Measurements from ENCODE around the gene JAZF1.

The JAZF1 gene

DNA sequence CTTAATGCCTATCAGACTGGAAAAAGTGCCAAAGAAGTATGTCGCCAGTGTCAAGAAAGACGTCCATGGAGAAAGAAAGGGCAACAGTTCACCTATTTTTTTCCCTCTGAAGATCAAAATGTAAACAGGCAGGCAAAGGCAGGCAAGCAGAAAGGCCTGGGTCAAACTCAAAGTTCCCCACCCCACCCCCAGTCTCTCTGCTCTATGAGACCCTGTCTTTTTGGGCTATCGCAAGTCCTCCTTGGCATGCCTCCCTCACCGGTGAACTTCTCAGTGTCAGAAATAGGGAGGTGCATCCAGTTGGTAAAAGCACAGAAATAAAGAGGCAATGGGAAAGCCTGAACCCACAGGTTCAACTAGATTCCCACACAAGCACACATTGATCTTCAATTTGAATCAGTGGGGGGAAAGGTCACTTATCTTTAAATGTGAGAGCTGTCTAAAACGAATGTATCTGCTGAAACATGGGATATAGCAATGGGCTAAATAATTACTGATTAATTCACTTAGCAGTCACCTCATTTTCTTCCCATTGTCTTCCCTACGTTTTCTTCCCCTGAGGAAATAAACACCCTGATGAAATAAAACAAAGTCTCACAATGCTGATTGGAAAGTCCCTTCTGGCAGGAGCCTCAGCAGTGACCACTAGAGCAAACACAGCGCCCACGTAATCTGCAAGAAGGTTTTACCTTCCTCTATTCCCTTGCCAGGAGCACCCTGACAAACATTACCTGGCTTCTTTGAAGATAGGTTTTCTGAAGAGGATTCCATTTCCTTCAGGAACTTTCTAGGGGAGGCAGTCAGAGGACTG, 31.1 kb downstream of the JAZF1 start:
- TF ChIP-seq, protein P1, sequence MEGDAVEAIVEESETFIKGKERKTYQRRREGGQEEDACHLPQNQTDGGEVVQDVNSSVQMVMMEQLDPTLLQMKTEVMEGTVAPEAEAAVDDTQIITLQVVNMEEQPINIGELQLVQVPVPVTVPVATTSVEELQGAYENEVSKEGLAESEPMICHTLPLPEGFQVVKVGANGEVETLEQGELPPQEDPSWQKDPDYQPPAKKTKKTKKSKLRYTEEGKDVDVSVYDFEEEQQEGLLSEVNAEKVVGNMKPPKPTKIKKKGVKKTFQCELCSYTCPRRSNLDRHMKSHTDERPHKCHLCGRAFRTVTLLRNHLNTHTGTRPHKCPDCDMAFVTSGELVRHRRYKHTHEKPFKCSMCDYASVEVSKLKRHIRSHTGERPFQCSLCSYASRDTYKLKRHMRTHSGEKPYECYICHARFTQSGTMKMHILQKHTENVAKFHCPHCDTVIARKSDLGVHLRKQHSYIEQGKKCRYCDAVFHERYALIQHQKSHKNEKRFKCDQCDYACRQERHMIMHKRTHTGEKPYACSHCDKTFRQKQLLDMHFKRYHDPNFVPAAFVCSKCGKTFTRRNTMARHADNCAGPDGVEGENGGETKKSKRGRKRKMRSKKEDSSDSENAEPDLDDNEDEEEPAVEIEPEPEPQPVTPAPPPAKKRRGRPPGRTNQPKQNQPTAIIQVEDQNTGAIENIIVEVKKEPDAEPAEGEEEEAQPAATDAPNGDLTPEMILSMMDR (IDR thresholded peaks at IDR 0.05; ENCODE audit: low read depth, low read length) = no peak
- in situ Hi-C loops (cut with HindIII; ENCODE audit: low sequenced_read_pairs) = no loop called here
- DNase-seq (ENCODE audit: low read depth, low spot score) = no peak
- H3K4me3 ChIP-seq (ENCODE audit: low read depth, low read length) = no peak overlapping the region

DNA sequence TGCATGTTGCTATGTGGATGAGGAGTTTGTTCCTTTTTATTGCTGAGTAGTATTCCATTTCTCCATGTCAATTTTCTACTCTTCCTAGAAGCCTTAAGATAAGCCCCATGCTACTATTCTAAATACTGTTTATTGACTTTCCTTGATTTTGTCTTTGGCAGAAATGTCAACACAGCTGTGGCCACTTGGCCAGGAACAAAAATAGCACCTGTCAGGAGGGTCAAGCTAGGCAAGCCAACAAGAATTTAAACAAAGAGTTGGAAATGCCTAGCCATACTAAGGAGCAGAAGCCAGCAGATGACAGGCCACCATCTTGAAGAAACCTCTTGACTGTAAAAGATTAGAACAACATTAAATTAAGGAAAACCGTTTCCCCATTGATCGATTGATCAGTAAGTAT, 34.7 kb downstream of the JAZF1 start:
- no peak for DNase-seq (ENCODE audit: low read depth, low spot score)
- TF ChIP-seq, protein P1 (IDR thresholded peaks at IDR 0.05; ENCODE audit: low read depth, low read length) = no peak
- in situ Hi-C loops (cut with HindIII; ENCODE audit: low sequenced_read_pairs) = no loop called here
- no peak overlapping the region for H3K4me3 ChIP-seq (ENCODE audit: low read depth, low read length)

DNA sequence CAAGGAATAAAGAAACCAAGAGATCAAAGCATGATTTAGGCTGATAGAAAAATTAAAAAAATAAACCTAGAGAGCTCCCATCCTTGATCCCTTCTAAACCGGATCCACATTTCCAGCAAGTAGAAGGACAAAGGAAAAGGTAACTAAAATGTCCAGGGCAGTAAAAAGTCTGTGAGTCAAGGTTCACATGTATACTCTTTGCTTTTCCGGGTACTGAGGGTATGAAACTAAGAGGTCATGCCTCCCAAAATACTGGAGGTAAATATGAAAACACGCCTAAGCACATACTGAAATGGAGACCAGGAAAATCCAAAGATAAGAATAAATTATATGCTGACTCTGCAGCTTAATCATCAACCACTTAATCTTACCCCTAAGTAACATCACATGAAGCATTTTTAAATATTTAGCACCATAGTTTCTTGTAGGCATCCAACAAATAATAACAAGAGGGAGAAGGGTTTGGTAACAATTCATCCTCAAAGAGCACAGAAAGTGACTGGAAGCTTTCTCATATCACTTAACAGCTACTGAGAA, 35.4 kb downstream of the JAZF1 start:
- TF ChIP-seq, protein P1 (IDR thresholded peaks at IDR 0.05; ENCODE audit: low read depth, low read length) = no peak
- in situ Hi-C loops (cut with HindIII; ENCODE audit: low sequenced_read_pairs) = no loop called here
- DNase-seq (ENCODE audit: low read depth, low spot score) = no peak
- H3K4me3 ChIP-seq (ENCODE audit: low read depth, low read length) = no peak overlapping the region

DNA sequence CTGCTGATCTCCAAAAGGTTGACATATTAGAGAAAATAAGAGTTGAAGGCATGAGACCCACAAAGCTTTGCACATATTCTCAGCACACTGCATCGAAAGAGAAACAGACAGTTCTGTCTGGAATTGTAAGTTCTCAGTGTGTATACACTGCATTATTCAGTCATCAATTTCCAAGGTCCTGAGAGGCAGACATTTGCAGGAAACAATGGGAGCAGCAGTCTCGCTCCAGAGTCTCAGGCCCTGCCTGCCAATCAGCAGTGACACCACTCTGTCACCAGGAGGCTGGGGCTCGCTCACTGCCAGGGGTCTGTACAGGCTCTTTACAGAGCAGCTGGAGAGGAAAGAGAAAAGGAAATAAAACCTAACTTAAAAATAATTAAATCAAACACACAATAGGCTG, 36.3 kb downstream of the JAZF1 start:
- no peak for DNase-seq (ENCODE audit: low read depth, low spot score)
- TF ChIP-seq, protein P1 (IDR thresholded peaks at IDR 0.05; ENCODE audit: low read depth, low read length) = no peak
- H3K4me3 ChIP-seq (ENCODE audit: low read depth, low read length) = no peak overlapping the region
- in situ Hi-C loops (cut with HindIII; ENCODE audit: low sequenced_read_pairs) = no loop called here

DNA sequence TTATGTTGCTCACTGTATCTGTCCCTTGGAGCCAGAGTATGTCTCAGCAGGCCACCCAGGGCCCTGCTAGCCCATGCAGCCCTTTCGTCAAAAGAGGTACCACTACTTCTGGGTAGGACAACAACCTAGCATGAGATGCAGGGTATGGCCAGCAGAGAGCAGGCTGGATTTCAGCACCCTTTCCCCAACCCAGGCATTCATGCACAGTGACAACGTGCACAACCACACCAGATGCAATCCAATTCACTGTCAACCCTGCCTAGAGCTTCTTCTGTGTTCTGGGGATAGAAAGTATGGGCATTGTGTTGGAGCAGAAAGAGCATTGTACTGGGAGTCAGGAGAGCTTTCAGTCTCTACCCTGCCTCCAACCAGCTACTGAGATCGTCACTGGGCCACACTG, 37.9 kb downstream of the JAZF1 start:
- no peak for DNase-seq (ENCODE audit: low read depth, low spot score)
- no peak overlapping the region for H3K4me3 ChIP-seq (ENCODE audit: low read depth, low read length)
- TF ChIP-seq, protein P1 (IDR thresholded peaks at IDR 0.05; ENCODE audit: low read depth, low read length) = no peak
- in situ Hi-C loops (cut with HindIII; ENCODE audit: low sequenced_read_pairs) = no loop called here

DNA sequence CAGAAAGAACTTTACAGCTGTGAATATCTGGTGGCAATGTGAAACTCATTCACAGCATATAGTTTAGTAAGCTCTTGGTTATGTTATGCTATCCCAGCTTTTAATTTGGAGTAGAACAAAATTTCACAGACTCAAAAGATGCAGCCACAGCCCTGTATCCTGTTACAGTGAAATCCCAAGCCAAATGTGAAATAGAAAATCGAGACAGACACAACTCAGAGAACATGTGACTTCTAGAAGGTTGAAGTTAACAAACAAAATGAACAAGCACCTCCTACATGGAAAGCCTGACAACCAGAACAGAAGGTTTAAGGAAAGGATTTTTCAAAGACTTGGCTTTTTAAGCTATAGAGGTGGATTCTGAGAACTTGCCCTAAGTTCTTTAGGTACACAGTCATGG, 39.6 kb downstream of the JAZF1 start:
- no peak for DNase-seq (ENCODE audit: low read depth, low spot score)
- no peak overlapping the region for H3K4me3 ChIP-seq (ENCODE audit: low read depth, low read length)
- TF ChIP-seq, protein P1 (IDR thresholded peaks at IDR 0.05; ENCODE audit: low read depth, low read length) = no peak
- in situ Hi-C loops (cut with HindIII; ENCODE audit: low sequenced_read_pairs) = no loop called here
